CD4-positive, alpha-beta T cell treated with Interleukin-12 subunit alpha and Interleukin-12 subunit beta, for 1 hour (primary cell): Measurements from ENCODE around the gene XIRP2.
"Not testable (repeated sequence)": the region's sequence is repeated elsewhere in the genome, so short reads cannot be mapped to it uniquely, and the experiment has no call there.

Experiments used
- DNase-seq: peaks from one replicate; pipeline ENCODE4 v3.0.0-alpha.2; 2020

XIRP2 gene

DNA sequence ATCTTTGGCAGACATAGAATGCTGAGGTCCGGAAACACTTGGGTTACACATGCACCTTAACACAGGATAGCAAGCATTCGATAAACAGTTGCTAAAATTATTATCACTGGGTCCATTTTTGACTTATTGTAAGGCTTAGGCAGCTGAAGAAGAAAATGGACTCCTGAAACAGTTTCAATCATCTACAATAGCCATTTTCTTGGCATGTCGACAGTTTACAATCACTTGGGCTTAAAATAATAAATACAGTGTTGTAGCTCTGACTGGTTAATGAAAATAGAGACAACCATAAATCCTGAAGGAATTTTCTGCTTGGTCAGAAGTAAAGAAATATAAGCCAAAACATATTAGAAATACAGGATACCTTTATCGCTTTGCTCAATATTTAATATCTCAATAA, 169.2 kb downstream of the XIRP2 start:
- no peak for DNase-seq

DNA sequence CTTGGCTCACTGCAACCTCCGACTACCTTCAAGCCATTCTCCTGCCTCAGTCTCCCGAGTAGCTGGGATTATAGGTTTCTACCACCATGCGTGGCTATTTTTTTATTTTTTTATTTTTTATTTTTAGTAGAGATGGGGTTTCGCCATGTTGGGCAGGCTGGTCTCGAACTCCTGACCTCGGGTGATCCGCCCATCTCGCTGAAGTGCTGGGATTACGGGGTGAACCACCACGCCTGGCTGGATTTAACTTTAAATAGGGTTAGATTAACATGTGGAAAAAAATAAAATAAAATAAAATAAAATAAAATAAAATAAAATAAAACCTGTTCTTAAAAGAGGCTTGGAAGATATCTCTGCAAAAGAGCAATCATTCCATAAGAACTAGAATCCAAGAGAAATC, 170.9 kb downstream of the XIRP2 start:
- DNase-seq: no peak

- no peak for DNase-seq
These were observed 181.6 kb downstream of the XIRP2 start for GRCh38 chr2:167069855-167070254.

GRCh38 chr2:167075708-167076107, 187.4 kb downstream of the XIRP2 start:
- not testable (repeated sequence) for DNase-seq

DNA sequence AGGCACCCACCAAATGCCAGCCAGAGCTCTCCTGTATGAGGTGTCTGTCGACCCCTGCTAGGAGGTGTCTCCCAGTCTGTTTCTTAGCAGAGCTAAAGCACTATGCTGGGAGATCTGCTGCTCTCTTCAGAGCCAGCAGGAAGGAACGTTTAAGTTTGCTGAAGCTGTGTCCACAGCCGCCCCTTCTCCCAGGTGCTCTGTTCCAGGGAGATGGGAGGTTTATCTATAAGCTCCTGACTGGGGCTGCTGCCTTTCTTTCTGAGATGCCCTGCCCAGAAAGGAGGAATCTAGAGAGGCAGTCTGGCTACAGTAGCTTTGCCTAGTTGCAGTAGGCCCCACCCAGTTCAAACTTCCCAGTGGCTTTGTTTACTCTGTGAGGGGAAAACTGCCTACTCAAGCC, 210.7 kb downstream of the XIRP2 start:
- DNase-seq: not testable (repeated sequence)

DNA sequence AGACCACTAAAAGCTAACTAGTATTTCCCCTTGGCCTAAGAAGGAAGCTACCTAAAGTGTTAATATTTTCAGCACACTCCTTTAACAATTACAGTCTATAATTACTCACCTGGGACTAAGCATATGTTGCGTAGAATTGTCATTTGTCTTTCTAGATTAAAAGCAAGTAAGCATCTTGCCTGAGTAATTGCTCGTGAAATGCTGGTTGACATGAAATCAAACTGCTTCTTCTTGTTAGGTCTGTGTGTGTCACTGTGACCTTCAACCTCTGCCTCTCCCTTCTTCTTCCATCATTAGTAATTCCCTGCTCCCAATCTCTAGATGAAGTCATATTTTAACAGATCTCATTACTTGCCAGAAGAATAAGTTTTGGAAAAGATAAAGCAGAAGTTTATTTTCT, 212.2 kb downstream of the XIRP2 start:
- no peak for DNase-seq

DNA sequence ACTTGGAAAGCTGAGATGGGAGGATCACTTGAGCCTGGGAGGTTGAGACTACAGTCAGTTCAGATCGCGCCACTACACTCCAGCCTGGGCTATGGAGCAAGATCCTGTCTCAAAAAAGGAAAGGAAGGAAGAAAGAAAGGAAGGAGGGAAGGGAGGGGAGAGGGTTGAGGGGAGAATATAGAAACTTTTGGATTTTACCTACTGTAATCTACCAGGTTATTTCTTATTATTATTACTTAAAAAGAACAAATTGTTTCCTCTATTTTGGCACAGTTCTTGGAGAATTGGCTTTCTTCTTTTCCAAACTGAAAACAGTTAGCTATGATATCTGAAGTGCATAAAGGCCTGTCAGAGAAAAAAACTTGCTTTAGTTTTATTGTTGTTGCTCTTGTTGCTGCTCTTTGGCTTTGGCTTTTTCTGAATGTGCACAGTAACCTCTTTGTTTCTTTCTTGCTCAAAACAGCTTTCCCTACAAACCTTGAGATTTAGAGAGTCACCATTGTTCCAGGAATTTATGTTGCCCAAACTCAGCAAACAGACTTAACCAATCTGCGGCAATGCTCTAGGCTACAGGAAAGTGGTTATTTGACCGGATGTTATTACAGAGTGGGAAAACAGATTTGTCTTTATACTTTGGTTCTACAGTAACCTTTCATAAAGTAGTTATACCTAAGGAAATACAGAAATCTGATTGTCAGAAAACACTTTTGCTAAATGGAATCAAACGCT, 214.9 kb downstream of the XIRP2 start:
- no peak for DNase-seq

- DNase-seq: no peak
These were observed 215.5 kb downstream of the XIRP2 start for GRCh38 chr2:167103757-167104133.

DNA sequence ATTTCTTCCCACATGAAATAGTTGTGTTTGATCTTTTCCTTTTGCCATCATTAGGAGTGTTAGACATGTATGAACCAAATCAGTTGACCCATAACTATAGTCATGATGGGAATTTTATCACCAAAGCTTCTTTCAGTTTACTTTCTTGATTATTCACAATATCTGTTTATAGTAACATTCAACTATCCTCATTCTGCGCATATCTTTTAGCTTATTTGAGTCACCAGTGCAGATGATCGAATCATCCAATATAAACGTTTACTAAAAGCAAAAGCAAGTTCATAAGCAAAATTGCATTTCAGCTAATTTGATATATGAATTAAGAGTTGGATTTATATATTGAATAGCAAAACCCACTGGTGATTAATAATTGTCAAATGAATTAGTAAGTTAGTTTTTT, 216.4 kb downstream of the XIRP2 start:
- DNase-seq: no peak

DNA sequence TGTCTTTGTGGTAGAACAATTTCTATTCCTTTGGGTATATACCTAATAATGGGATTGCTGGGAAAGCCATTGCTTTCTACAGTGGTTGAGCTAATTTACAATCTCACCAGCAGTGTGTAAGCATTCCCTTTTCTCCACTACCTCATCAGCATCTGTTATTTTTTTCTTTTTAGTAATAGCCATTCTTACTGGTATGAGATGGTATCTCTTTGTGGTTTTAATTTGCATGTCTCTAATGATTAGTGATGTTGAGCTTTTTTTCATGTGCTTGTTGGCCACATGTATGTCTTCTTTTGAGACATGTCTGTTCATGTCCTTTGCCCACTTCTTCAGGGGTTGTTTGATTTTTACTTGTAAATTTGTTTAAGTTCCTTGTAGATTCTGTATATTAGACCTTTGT, 221.4 kb downstream of the XIRP2 start:
- DNase-seq: not testable (repeated sequence)

DNA sequence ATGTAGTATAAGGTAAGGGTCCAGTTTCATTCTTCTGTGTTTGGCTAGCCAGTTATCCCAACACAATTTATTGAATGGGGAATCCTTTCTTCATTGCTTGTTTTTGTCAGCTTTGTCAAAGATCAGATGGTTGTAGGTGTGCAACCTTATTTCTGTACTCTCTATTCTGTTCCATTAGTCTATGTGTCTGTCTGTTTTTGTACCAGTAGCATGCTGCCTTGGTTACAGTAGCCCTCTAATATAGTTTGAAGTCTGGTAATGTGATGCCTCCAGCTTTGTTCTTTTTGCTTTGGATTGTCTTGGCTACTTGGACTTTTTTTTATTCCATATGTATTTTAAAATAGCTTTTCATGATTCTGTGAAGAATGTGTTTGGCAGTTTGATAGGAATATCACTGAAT, 222.1 kb downstream of the XIRP2 start:
- DNase-seq: no peak

- DNase-seq: no peak
These were observed 225.7 kb downstream of the XIRP2 start for GRCh38 chr2:167114018-167114417.

- no peak for DNase-seq
These were observed 227.3 kb downstream of the XIRP2 start for GRCh38 chr2:167115541-167115940.

DNA sequence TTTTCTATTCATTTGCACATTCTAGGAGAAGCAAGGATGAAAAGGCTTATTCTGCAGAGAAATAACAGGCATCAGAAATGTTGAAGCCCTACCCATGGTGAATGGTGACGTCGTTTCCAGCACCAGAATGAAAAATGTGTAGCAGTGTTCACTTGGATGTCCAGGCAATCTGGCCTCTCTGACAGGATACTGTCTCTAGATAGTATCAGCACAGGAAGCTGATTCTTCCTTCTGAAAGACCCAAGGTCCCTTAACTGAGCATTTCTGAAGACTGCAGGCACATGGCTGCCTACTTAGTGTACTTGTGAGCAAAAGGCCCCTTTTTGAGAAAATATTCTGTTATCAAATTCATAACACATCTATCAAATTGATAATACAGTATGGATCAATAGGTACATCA, 234.1 kb downstream of the XIRP2 start:
- DNase-seq: no peak

GRCh38 chr2:167126165-167126564, 237.9 kb downstream of the XIRP2 start:
- DNase-seq: no peak

GRCh38 chr2:167127135-167127534, 238.9 kb downstream of the XIRP2 start:
- no peak for DNase-seq

- no peak for DNase-seq
These were observed 239.8 kb downstream of the XIRP2 start for GRCh38 chr2:167128130-167128529.

GRCh38 chr2:167132066-167132465, 243.8 kb downstream of the XIRP2 start:
- DNase-seq: no peak

DNA sequence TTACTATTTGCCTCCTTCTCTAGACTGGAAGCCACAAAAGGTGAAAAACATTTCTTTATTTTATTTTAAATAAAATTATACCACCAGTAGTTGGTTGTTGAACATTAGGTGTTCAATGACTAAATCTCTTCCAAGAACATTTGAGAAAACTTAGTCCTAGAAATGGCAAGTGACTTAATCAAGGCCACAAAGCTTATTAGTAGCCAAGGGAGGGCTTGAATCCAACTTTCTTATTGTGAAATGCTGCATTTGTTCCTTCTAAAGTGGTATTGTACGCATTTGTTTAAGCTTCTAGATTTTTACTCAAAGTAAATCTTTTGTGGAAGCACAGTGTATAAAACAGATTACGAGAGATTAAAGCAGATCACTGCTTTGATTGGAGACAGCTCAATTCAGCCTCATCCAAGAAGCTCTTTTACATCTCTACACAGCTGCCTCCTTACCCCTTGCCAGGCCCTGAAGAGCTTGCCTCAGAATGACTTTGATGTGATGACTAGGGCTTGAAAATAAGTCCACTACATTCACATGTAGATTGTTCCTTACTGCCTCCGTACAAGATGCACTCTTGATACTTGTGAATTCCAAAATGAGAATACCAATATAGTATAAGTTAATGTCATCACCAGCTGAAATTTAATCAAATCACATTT, 244.8 kb downstream of the XIRP2 start:
- no peak for DNase-seq

- no peak for DNase-seq
These were observed 245.3 kb downstream of the XIRP2 start for GRCh38 chr2:167133614-167134013.

DNA sequence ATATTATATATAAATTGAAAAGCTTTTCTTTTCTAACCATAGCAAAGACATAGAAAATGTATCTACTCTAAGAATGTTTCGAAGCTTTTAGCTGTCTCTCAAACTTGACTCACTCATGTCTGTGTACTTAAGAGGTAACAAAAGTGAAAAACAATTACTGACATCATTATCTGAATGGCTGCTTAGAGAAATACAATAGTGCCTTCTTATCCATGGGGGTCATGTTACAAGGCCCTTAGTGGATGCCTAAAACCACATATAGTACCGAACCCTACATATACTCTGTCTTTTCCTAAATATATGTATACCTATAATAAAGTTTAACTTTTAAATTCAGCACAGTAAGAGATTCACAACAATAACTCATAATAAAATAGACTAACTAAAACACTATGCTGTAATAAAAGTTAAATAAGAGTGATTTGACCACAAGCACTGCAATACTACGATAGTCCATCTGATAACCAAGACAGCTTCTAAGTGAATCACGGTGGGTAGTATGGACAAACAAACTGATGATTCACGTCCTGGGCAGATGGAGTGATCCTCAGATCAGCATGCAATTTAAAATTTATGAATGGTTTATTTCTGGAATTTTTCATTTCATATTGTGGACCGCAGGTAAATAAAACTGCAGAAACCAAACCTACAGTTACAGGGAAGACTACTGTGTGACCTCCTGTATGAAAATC, 246.2 kb downstream of the XIRP2 start:
- DNase-seq: no peak

GRCh38 chr2:167135706-167136105, 247.4 kb downstream of the XIRP2 start:
- DNase-seq: no peak

GRCh38 chr2:167136879-167137596, 248.8 kb downstream of the XIRP2 start:
- DNase-seq: no peak

GRCh38 chr2:167140330-167140729, 252.1 kb downstream of the XIRP2 start:
- DNase-seq: no peak
